Esophagus muscularis mucosa (tissue), 4 donors: ENCODE results near the gene ZRSR2.

Experiments
- CTCF ChIP-seq, 3 experiments: fragments of 200-600 bp in 2 of 3; fragments of 450-650 bp in 1 of 3; sonication (generic) in 2 of 3; IDR thresholded peaks; one replicate each; pipeline ENCODE4 v1.5.1; 2017 to 2019; ENCODE audit warnings: antibody characterized with exemption in 3 of 3, mild to moderate bottlenecking in 2 of 3, moderate library complexity in 1 of 3
- EP300 ChIP-seq: sonication (generic); formaldehyde crosslinking; IDR thresholded peaks from one replicate; pipeline ENCODE4 v1.6.1; 2017; ENCODE audit warnings: antibody characterized with exemption
- POLR2A ChIP-seq: fragments of 450-650 bp; IDR thresholded peaks from one replicate; pipeline ENCODE4 v1.6.1; 2017; ENCODE audit warnings: antibody characterized with exemption, moderate library complexity, mild to moderate bottlenecking, low read depth
- POLR2AphosphoS5 ChIP-seq, 2 donors: sonication (generic); formaldehyde crosslinking; IDR thresholded peaks; one replicate each; pipeline ENCODE4 v1.6.1; 2017; ENCODE audit warnings: antibody characterized with exemption in 2 of 2

DNA sequence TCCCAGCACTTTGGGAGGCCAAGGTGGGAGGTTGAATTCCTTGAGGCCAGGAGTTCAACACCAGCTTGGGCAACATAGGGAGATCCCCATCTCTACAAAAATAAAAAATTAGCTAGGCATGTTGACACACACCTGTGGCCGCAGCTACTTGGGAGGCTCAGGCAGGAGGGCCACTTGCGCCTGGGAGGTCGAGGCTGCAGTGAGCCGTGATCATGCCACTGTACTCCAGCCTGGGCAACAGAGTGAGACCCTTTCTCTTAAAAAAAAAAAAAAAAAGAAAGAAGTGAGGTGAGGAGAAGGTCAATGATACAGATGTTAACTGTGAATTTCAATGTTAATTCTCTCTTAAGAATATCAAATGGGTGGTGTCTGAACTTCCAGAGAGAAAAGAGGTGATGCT, 79.4 kb downstream of the ZRSR2 start:
- no peak for TF ChIP-seq CTCF (IDR thresholded peaks at IDR 0.05)
- no peak for TF ChIP-seq POLR2AphosphoS5 (IDR thresholded peaks at IDR 0.05)
- TF ChIP-seq EP300: no peak
- no peak for TF ChIP-seq POLR2A
